ENCODE results near the gene ZNF773.

GRCh38 chr19:57512845-57513244 is 13.1 kb downstream of the ZNF773 start:
- TF ChIP-seq CTCF (IDR thresholded peaks at IDR 0.05; ENCODE audit: low read length), result no peak
- no peak for TF ChIP-seq EZH2 (optimal IDR thresholded peaks at IDR 0.05; ENCODE audit: low read depth, low read length)
- TF ChIP-seq EZH2phosphoT487 (IDR thresholded peaks at IDR 0.05; ENCODE audit: low read length), result no peak

Data from MM.1S (cell line).